Uterus (tissue), 2 donors: ENCODE data around the gene C2orf78.
"Not testable (repeated sequence)": the region's sequence is repeated elsewhere in the genome, so short reads cannot be mapped to it uniquely, and the experiment has no call there.

ENCODE experiments used
- POLR2A ChIP-seq, 2 donors: fragments of 450-650 bp; IDR thresholded peaks; one replicate each; pipeline ENCODE4 v1.6.1; 2016; ENCODE audit warnings: antibody characterized with exemption in 2 of 2, mild to moderate bottlenecking in 1 of 2, moderate library complexity in 1 of 2
- TF ChIP-seq, protein P1 (sequence below), 4 experiments: fragments of 200-600 bp in 2 of 4; fragments of 450-650 bp in 2 of 4; sonication (generic) in 2 of 4; IDR thresholded peaks; one replicate each; pipeline ENCODE4 v1.5.1; 2016 to 2019; ENCODE audit warnings: antibody characterized with exemption in 4 of 4, mild to moderate bottlenecking in 2 of 4, moderate library complexity in 1 of 4

DNA sequence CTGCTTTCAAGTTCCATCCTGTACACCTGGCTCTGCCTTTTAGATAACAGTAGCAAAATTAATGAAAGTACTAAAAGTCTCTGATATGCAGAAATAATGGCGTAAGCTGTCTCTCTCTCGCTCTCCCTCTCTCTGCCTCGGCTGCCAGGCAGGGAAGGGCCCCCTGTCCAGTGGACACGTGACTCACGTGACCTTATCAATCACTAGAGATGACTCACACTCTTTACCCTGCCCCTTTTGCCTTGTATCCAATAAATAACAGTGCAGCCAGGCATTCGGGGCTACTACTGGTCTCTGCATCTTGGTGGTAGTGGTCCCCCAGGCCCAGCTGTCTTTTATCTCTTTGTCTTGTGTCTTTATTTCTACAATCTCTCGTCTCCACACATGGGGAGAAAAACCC lies 29.7 kb upstream of the C2orf78 start:
- TF ChIP-seq, protein P1, sequence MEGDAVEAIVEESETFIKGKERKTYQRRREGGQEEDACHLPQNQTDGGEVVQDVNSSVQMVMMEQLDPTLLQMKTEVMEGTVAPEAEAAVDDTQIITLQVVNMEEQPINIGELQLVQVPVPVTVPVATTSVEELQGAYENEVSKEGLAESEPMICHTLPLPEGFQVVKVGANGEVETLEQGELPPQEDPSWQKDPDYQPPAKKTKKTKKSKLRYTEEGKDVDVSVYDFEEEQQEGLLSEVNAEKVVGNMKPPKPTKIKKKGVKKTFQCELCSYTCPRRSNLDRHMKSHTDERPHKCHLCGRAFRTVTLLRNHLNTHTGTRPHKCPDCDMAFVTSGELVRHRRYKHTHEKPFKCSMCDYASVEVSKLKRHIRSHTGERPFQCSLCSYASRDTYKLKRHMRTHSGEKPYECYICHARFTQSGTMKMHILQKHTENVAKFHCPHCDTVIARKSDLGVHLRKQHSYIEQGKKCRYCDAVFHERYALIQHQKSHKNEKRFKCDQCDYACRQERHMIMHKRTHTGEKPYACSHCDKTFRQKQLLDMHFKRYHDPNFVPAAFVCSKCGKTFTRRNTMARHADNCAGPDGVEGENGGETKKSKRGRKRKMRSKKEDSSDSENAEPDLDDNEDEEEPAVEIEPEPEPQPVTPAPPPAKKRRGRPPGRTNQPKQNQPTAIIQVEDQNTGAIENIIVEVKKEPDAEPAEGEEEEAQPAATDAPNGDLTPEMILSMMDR (IDR thresholded peaks at IDR 0.05): not testable (repeated sequence)
- not testable (repeated sequence) for TF ChIP-seq POLR2A (IDR thresholded peaks at IDR 0.05)
